Body of pancreas (tissue), 4 donors: ENCODE results near the gene P2RY4.

ENCODE experiments used
- CTCF ChIP-seq, 7 experiments: fragments of 450-650 bp in 4 of 7; fragments of 200-600 bp in 3 of 7; sonication (generic) in 3 of 7; IDR thresholded peaks; one replicate each; pipeline ENCODE4 v1.5.1; 2016 to 2019; ENCODE audit warnings: antibody characterized with exemption in 7 of 7
- POLR2A ChIP-seq, 3 donors: fragments of 450-650 bp; IDR thresholded peaks; one replicate each; pipeline ENCODE4 v1.6.1; 2016; ENCODE audit warnings: antibody characterized with exemption in 3 of 3, mild to moderate bottlenecking in 2 of 3

- no peak for TF ChIP-seq CTCF (IDR thresholded peaks at IDR 0.05)
- TF ChIP-seq POLR2A (IDR thresholded peaks at IDR 0.05) = no peak
These were observed 29.3 kb upstream of the P2RY4 start for GRCh38 chrX:70289168-70289792.
